Measurements from ENCODE around the gene CDIP1. TPM values are rescaled to one million over a fixed set of nuclear protein-coding genes. Genes with fewer than 3 reads are reported as not detected.

CDIP1 gene
- polyA plus RNA-seq, 1 experiment = 15.2 TPM

DNA sequence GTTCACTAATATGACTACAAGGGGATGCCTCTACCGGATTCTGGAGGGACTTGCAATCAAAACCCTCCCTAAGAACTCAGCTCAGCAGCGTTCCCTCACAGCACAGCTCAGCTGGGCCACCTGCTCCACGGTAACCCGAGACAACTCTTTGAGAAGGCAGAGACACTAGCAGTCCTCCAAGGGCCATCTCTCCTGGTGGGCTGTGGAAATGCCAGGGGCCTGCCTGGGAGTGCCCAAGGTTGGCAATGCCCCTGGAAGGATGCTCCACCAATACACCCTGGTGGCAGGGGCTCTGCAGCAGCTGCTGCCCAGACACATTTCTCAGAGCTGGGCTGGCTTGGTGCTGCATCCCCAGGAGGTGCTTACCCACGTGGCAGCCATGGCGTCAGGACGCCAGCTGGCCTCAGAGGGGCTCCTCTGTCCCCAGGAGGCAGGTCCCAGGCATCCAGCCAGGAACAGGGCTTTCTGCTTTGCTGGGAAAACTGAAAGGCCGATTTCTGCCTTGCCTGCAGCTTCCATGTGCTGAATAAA is 16.5 kb downstream of the CDIP1 start:
- POLR2A ChIA-PET = no interaction called here
- TF ChIP-seq, protein P1, sequence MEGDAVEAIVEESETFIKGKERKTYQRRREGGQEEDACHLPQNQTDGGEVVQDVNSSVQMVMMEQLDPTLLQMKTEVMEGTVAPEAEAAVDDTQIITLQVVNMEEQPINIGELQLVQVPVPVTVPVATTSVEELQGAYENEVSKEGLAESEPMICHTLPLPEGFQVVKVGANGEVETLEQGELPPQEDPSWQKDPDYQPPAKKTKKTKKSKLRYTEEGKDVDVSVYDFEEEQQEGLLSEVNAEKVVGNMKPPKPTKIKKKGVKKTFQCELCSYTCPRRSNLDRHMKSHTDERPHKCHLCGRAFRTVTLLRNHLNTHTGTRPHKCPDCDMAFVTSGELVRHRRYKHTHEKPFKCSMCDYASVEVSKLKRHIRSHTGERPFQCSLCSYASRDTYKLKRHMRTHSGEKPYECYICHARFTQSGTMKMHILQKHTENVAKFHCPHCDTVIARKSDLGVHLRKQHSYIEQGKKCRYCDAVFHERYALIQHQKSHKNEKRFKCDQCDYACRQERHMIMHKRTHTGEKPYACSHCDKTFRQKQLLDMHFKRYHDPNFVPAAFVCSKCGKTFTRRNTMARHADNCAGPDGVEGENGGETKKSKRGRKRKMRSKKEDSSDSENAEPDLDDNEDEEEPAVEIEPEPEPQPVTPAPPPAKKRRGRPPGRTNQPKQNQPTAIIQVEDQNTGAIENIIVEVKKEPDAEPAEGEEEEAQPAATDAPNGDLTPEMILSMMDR (IDR thresholded peaks at IDR 0.05; ENCODE audit: insufficient read depth, low read depth, low read length) = no peak
- CTCF ChIA-PET = interaction anchor here (0.5 to 1.6 kb wide), 6 partner anchors 11 to 64 kb away, joined by 3 to 6 read pairs (median 3); no protein-coding TSS in a partner anchor
- no peak for DNase-seq (ENCODE audit: low read depth)
- Histone ChIP-seq H3K4me3 (ENCODE audit: low read depth, low read length) (no peak overlapping the region), H3K36me3 (ENCODE audit: control insufficient read depth, insufficient read depth, low read length) (no peaks in the 10 kb centered on the region), H3K27me3 (ENCODE audit: control insufficient read depth, insufficient read depth, low read length) (no peaks in the 10 kb centered on the region)

DNA sequence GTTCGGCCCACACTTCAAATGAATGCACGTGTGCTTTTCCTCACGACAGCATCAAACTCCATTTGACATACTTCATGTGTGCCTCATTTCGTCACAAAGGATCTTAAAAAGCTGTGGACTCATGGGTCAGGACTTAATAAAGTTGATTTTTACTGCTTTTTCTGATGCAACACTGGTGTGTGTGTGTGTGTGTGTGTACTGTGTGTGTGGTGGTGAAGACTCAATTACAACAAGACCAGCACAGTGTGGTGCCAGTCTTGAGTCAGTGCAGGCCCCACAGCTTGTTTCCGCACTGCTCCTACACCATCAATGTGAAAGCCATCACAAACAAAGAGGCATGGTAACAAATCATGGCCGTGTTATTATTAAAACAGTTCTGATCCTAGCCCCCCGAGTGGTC is 17.7 kb downstream of the CDIP1 start:
- no peaks in the 10 kb centered on the region for H3K27me3 ChIP-seq (ENCODE audit: control insufficient read depth, insufficient read depth, low read length)
- H3K36me3 ChIP-seq (ENCODE audit: control insufficient read depth, insufficient read depth, low read length) = no peaks in the 10 kb centered on the region
- TF ChIP-seq, protein P1 (IDR thresholded peaks at IDR 0.05; ENCODE audit: insufficient read depth, low read depth, low read length) = no peak
- no peak for DNase-seq (ENCODE audit: low read depth)
- ChIA-PET POLR2A (no interaction called here), CTCF (interaction anchor here (1.0 to 1.1 kb wide), 2 partner anchors 13 to 29 kb away, joined by 3 read pairs; no protein-coding TSS in a partner anchor)
- H3K4me3 ChIP-seq (ENCODE audit: low read depth, low read length) = no peak overlapping the region

DNA sequence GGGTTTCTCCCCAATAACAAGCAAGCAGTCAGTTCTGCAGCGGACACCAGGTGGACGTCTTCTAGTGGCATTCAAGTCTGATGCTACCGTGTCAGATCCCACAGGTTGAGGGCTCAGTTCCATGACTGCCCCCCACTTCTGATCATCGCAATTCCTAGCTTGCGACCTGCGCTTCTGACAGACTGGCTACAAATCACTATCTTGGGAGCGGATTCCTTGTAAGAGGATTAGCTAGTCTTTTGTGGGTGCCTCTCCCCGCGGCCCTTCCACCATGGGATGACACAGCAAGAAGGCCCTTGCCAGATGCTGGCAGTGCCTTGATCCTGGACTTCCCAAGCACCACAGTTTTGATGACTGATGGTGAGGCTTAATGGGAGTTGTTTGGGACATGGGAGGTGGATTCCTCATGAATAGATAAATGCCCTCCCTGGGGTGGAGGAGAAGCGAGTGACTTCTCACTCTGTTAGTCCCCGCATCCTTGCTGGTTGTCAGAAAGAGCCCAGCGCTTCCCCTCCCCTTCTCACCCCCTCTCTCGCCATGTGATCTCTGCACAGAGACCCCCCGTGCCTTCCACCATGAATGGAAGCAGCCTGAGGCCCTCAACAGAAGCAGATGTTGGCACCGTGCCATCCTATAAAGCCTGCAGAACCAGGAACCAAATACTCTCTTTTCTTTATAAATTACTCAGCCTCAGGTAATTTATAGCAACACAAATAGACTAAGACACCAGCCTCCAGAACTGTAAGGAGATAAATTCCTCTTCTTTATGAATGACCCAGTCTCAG is 19.1 kb downstream of the CDIP1 start:
- TF ChIP-seq, protein P1 (IDR thresholded peaks at IDR 0.05; ENCODE audit: insufficient read depth, low read depth, low read length) = no peak
- Histone ChIP-seq H3K36me3 (ENCODE audit: control insufficient read depth, insufficient read depth, low read length) (peaks cover 1% of the 10 kb centered on the region; the same call in 1 of the 2 replicates), H3K27me3 (ENCODE audit: control insufficient read depth, insufficient read depth, low read length) (no peaks in the 10 kb centered on the region), H3K4me3 (ENCODE audit: low read depth, low read length) (no peak overlapping the region)
- CTCF ChIA-PET = interaction anchor here (1.1 to 6.1 kb wide), 5 partner anchors 9 to 31 kb away, joined by 4 to 52 read pairs (median 4); partner anchors contain the start of gene CDIP1
- DNase-seq (ENCODE audit: low read depth) = no peak
- POLR2A ChIA-PET = no interaction called here

DNA sequence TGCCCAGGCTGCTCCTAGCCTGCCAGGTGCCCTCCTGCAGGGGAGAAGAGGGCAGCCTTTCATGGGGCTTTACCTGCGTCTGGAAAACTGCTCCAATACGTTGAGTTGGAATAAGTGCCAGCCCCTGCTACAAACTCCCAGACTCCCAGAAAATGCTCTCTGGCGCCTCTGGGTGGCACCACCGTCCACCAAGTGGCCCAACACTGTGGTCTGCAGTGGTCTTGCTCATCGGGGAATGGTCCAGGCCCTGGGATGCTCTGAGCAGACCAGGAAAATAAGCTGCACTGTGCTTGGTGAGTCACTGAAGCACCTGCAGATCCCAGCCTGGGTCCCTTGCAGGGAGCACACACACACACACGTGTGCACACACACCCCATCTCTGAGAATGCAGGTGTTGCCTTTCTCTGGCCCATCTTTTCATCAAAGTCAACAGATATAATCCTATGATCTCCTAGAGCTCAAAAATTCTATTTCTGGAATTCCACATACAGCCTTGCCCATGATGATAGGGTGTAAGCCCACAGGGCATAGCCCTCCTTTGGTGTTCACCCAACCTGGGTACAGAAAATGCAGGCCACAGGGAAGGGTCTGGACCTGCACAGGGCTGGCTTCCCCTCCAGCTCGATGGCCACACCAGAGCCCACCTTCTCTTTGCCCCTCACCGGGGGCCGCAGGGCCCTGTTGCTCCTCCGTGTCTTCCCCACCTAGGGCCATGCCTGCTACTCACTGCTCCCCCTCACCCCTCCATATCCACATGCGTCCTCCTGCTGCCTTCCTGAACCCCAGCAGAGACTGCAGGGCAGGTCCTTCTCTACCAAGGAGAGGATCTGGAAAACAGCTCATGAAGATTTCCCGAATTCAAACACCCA is 20.5 kb downstream of the CDIP1 start:
- TF ChIP-seq, protein P1 (IDR thresholded peaks at IDR 0.05; ENCODE audit: insufficient read depth, low read depth, low read length) = peak; percentile 63
- CTCF ChIA-PET = interaction anchor here (0.8 to 6.1 kb wide), 10 partner anchors 8 to 68 kb away, joined by 3 to 52 read pairs (median 4); partner anchors contain the start of gene CDIP1
- H3K36me3 ChIP-seq (ENCODE audit: control insufficient read depth, insufficient read depth, low read length) = peaks cover 5% of the 10 kb centered on the region
- POLR2A ChIA-PET = no interaction called here
- no peak overlapping the region for H3K4me3 ChIP-seq (ENCODE audit: low read depth, low read length)
- DNase-seq (ENCODE audit: low read depth) = no peak
- no peaks in the 10 kb centered on the region for H3K27me3 ChIP-seq (ENCODE audit: control insufficient read depth, insufficient read depth, low read length)
